PC-3 (cell line): Measurements from ENCODE around the gene NREP. TPM values are rescaled to one million over a fixed set of nuclear protein-coding genes. Genes with fewer than 3 reads are reported as not detected.

Source experiments
- ATAC-seq: fragments of 200-7000 bp; cut with Tn5 transposase; 2 replicates; pipeline ENCODE4 v1.9.1; 2020; ENCODE audit warnings: mild to moderate bottlenecking, moderate library complexity
- BruUV-seq: library from RNA; stranded (reverse); fragments of 400-500 nt; replicated peaks from 2 replicates; lab custom pipeline; 2021; lab: Mats Ljungman, UMichigan
- CTCF ChIA-PET: fragments of 300-600 bp; sonication (Branson Sonifier 250); formaldehyde crosslinking; loops from one replicate; lab custom pipeline; 2022; ENCODE audit warnings: antibody characterized with exemption; lab: Charles Lee
- POLR2A ChIA-PET: fragments of 300-600 bp; sonication (Branson Sonifier 250); formaldehyde crosslinking; loops from one replicate; lab custom pipeline; 2022; ENCODE audit warnings: antibody characterized with exemption; ENCODE audit not compliant: unreplicated experiment; lab: Charles Lee
- DNase-seq: peaks from one replicate; pipeline ENCODE4 v3.0.0-alpha.2; 2015
- H2AFZ ChIP-seq: fragments of 300-600 bp; sonication (generic); 2 replicates; pipeline ENCODE4 v1.6.0; 2016; ENCODE audit warnings: antibody characterized with exemption, low read length
- H3F3A ChIP-seq: fragments of 300-600 bp; sonication (generic); one replicate; pipeline ENCODE4 v1.6.0; 2017; ENCODE audit warnings: antibody characterized with exemption, low read length, control low read depth, mild to moderate bottlenecking; ENCODE audit not compliant: unreplicated experiment
- H3K27ac ChIP-seq: fragments of 300-600 bp; sonication (generic); 2 replicates; pipeline ENCODE4 v1.5.1; 2016; ENCODE audit warnings: mild to moderate bottlenecking, low read length
- H3K27me3 ChIP-seq: fragments of 300-600 bp; sonication (generic); 2 replicates; pipeline ENCODE4 v1.6.1; 2016; ENCODE audit warnings: low read length, mixed read lengths
- H3K36me3 ChIP-seq: fragments of 300-600 bp; sonication (generic); 2 replicates; pipeline ENCODE4 v1.6.1; 2016; ENCODE audit warnings: low read depth, mixed run types, low read length, mixed read lengths
- H3K4me1 ChIP-seq: fragments of 300-600 bp; sonication (generic); 2 replicates; pipeline ENCODE4 v1.5.1; 2016; ENCODE audit warnings: low read length; ENCODE audit not compliant: insufficient read depth
- H3K4me2 ChIP-seq: fragments of 300-600 bp; sonication (generic); 2 replicates; pipeline ENCODE4 v1.6.0; 2016; ENCODE audit warnings: low read length
- H3K4me3 ChIP-seq: fragments of 300-600 bp; sonication (generic); 2 replicates; pipeline ENCODE4 v1.5.1; 2016; ENCODE audit warnings: mild to moderate bottlenecking, low read length, mixed read lengths
- H3K79me2 ChIP-seq: fragments of 300-600 bp; sonication (generic); 2 replicates; pipeline ENCODE4 v1.6.1; 2017; ENCODE audit warnings: low read length, mixed read lengths
- H3K9ac ChIP-seq: fragments of 300-600 bp; sonication (generic); 2 replicates; pipeline ENCODE4 v1.6.0; 2016; ENCODE audit warnings: mild to moderate bottlenecking, low read length
- H3K9me2 ChIP-seq: fragments of 300-600 bp; sonication (generic); replicated peaks from 2 replicates; pipeline ENCODE4 v1.6.1; 2016; ENCODE audit warnings: mixed run types, low read length, mixed read lengths
- H3K9me3 ChIP-seq: fragments of 300-600 bp; sonication (generic); 2 replicates; pipeline ENCODE4 v1.6.1; 2016; ENCODE audit warnings: low read length, mixed read lengths
- H4K20me1 ChIP-seq: fragments of 300-600 bp; sonication (generic); 2 replicates; pipeline ENCODE4 v1.6.1; 2016; ENCODE audit warnings: low read length, mixed read lengths
- EZH2 ChIP-seq: fragments of 300-600 bp; sonication (generic); IDR thresholded peaks from one replicate; pipeline ENCODE4 v1.6.1; 2017; ENCODE audit warnings: antibody characterized with exemption, mild to moderate bottlenecking, low read length; ENCODE audit not compliant: unreplicated experiment
- EZH2phosphoT487 ChIP-seq: fragments of 300-600 bp; sonication (generic); IDR thresholded peaks from 2 replicates; pipeline ENCODE4 v1.6.1; 2018; ENCODE audit warnings: mild to moderate bottlenecking, antibody characterized with exemption, low read length, borderline replicate concordance
- intact Hi-C: fragments of 100-400 bp; cut with micrococcal nuclease; formaldehyde crosslinking; loops from 2 replicates; pipeline ENCODE4 v1.9.0; 2023
- total RNA-seq: library from RNA; depleted of rRNA; stranded (reverse); fragments of >200 nt; gene quantifications from 2 replicates; pipeline ENCODE4 v1.2.3, GENCODE V29; 2014
- TF ChIP-seq, protein P1 (sequence below): fragments of 300-600 bp; sonication (generic); conservative IDR thresholded peaks from 2 replicates; pipeline ENCODE4 v1.5.1; 2017; ENCODE audit warnings: antibody characterized with exemption, low read depth, mild to moderate bottlenecking, low read length

The NREP gene
- total RNA-seq, 1 experiment from 2014 or later = 22.6 TPM

- POLR2A ChIA-PET = interaction anchor here (0.5 kb wide), 1 partner anchor 856 kb away, joined by 4 read pairs; no protein-coding TSS in a partner anchor
- no TSS peak for BruUV-seq
Observed at GRCh38 chr5:111745075-111745739, 11.8 kb downstream of the NREP start.

GRCh38 chr5:111744455-111744854, 12.5 kb downstream of the NREP start:
- POLR2A ChIA-PET = interaction anchor here (0.5 to 0.7 kb wide), 3 partner anchors 10 to 856 kb away, joined by 3 to 4 read pairs (median 3); no protein-coding TSS in a partner anchor
- H3K9me2 ChIP-seq = no peaks in the 10 kb centered on the region
- no peak overlapping the region for H3K27ac ChIP-seq
- H3K4me2 ChIP-seq = no peak overlapping the region
- peaks cover 6% of the 10 kb centered on the region for H3F3A ChIP-seq
- no peaks in the 10 kb centered on the region for H4K20me1 ChIP-seq
- H3K4me3 ChIP-seq = no peak overlapping the region
- BruUV-seq = no TSS peak
- H3K36me3 ChIP-seq = no peaks in the 10 kb centered on the region
- no peak overlapping the region for H3K9ac ChIP-seq
- CTCF ChIA-PET = interaction anchor here (1.0 kb wide), 1 partner anchor 194 kb away, joined by 3 read pairs; no protein-coding TSS in a partner anchor
- no peak overlapping the region for H2AFZ ChIP-seq
- no peaks in the 10 kb centered on the region for H3K27me3 ChIP-seq
- intact Hi-C loops = no loop called here
- H3K79me2 ChIP-seq = 0 out of 2 replicates have a peak, but pooled peaks cover 3% of the 10 kb centered on the region
- TF ChIP-seq, protein P1, sequence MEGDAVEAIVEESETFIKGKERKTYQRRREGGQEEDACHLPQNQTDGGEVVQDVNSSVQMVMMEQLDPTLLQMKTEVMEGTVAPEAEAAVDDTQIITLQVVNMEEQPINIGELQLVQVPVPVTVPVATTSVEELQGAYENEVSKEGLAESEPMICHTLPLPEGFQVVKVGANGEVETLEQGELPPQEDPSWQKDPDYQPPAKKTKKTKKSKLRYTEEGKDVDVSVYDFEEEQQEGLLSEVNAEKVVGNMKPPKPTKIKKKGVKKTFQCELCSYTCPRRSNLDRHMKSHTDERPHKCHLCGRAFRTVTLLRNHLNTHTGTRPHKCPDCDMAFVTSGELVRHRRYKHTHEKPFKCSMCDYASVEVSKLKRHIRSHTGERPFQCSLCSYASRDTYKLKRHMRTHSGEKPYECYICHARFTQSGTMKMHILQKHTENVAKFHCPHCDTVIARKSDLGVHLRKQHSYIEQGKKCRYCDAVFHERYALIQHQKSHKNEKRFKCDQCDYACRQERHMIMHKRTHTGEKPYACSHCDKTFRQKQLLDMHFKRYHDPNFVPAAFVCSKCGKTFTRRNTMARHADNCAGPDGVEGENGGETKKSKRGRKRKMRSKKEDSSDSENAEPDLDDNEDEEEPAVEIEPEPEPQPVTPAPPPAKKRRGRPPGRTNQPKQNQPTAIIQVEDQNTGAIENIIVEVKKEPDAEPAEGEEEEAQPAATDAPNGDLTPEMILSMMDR = no peak
- TF ChIP-seq EZH2 = no peak
- ATAC-seq (no peak), DNase-seq (no peak)
- no peaks in the 10 kb centered on the region for H3K9me3 ChIP-seq
- H3K4me1 ChIP-seq = peaks cover 56% of the 10 kb centered on the region

More at GRCh38 chr5:111745075-111745739, 11.8 kb downstream of the NREP start:
- no peak for ATAC-seq
- no peak overlapping the region for H3K27ac ChIP-seq
- H3K36me3 ChIP-seq = no peaks in the 10 kb centered on the region
- H3K79me2 ChIP-seq = 0 out of 2 replicates have a peak, but pooled peaks cover 3% of the 10 kb centered on the region
- peaks cover 6% of the 10 kb centered on the region for H3F3A ChIP-seq
- no peak for DNase-seq
- H3K4me2 ChIP-seq = no peak overlapping the region
- no peaks in the 10 kb centered on the region for H3K9me2 ChIP-seq
- no peaks in the 10 kb centered on the region for H3K27me3 ChIP-seq
- no peak overlapping the region for H2AFZ ChIP-seq
- H3K9me3 ChIP-seq = no peaks in the 10 kb centered on the region
- TF ChIP-seq EZH2 (no peak), EZH2phosphoT487 (no peak)
- TF ChIP-seq, protein P1 = no peak
- no peak overlapping the region for H3K9ac ChIP-seq
- no peaks in the 10 kb centered on the region for H4K20me1 ChIP-seq
- H3K4me3 ChIP-seq = no peak overlapping the region
- CTCF ChIA-PET = interaction anchor here (1.0 kb wide), 1 partner anchor 194 kb away, joined by 3 read pairs; no protein-coding TSS in a partner anchor
- peaks cover 62% of the 10 kb centered on the region for H3K4me1 ChIP-seq
- intact Hi-C loops = loop anchor here (5.0 kb wide), 1 partner anchor 43 kb away; no protein-coding TSS in a partner anchor

- H3K4me1 ChIP-seq = peaks cover 51% of the 10 kb centered on the region
- no peaks in the 10 kb centered on the region for H3K36me3 ChIP-seq
- BruUV-seq = no TSS peak
- no peak overlapping the region for H3K4me3 ChIP-seq
- H3K9ac ChIP-seq = no peak overlapping the region
- DNase-seq (no peak), ATAC-seq (no peak)
- 0 out of 2 replicates have a peak, but pooled peaks cover 3% of the 10 kb centered on the region for H3K79me2 ChIP-seq
- H3F3A ChIP-seq = peaks cover 6% of the 10 kb centered on the region
- no peak overlapping the region for H2AFZ ChIP-seq
- TF ChIP-seq EZH2 = no peak
- TF ChIP-seq, protein P1 = no peak
- no peak for TF ChIP-seq EZH2phosphoT487
- H3K27me3 ChIP-seq = no peaks in the 10 kb centered on the region
- no peaks in the 10 kb centered on the region for H3K9me3 ChIP-seq
- H3K9me2 ChIP-seq = no peaks in the 10 kb centered on the region
- intact Hi-C loops = no loop called here
- no peaks in the 10 kb centered on the region for H4K20me1 ChIP-seq
- no peak overlapping the region for H3K27ac ChIP-seq
- ChIA-PET CTCF (interaction anchor here (1.0 kb wide), 1 partner anchor 193 kb away, joined by 3 read pairs; no protein-coding TSS in a partner anchor), POLR2A (interaction anchor here (0.6 to 0.7 kb wide), 2 partner anchors 10 to 268 kb away, joined by 3 read pairs; no protein-coding TSS in a partner anchor)
- peak overlapping the region; percentile 61; the same call in 1 of the 2 replicates for H3K4me2 ChIP-seq
Observed at GRCh38 chr5:111743988-111744387, 13.0 kb downstream of the NREP start.
